OCI-LY1 (cell line): ENCODE data around the gene DAZAP1.

ENCODE experiments used
- EZH2 ChIP-seq: fragments of 200-600 bp; sonication (generic), shearing (Covaris generic); IDR thresholded peaks from 2 replicates; pipeline ENCODE4 v1.8.0; 2017; ENCODE audit warnings: borderline replicate concordance, mixed run types, mild to moderate bottlenecking, antibody characterized with exemption, low read length, moderate library complexity, mixed read lengths
- TF ChIP-seq, protein P1 (sequence below): fragments of 200-600 bp; sonication (generic), shearing (Covaris generic); IDR thresholded peaks from 2 replicates; pipeline ENCODE4 v1.5.1; 2017; ENCODE audit warnings: mild to moderate bottlenecking, antibody characterized with exemption, low read length, moderate library complexity, mixed read lengths

DNA sequence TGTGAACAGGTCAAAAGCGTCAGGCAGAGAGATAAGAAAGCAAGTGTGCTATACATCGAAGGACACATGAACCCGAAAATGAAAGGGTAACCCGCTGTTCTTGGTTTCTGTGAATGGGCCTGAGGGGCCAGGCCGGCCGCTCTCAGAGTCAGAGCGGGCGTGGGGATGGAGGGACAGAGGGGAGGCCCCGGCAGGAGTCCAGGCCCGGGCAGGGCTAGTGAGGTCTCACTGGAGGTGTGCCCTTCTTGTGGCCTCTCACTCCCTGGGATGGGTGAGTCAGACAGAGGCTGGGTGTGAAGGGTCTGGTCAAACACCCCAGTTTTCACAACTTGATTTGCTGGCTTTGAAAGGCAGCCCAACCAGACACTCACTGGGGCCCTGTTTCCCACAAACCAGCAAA is 41.1 kb upstream of the DAZAP1 start:
- TF ChIP-seq, protein P1, sequence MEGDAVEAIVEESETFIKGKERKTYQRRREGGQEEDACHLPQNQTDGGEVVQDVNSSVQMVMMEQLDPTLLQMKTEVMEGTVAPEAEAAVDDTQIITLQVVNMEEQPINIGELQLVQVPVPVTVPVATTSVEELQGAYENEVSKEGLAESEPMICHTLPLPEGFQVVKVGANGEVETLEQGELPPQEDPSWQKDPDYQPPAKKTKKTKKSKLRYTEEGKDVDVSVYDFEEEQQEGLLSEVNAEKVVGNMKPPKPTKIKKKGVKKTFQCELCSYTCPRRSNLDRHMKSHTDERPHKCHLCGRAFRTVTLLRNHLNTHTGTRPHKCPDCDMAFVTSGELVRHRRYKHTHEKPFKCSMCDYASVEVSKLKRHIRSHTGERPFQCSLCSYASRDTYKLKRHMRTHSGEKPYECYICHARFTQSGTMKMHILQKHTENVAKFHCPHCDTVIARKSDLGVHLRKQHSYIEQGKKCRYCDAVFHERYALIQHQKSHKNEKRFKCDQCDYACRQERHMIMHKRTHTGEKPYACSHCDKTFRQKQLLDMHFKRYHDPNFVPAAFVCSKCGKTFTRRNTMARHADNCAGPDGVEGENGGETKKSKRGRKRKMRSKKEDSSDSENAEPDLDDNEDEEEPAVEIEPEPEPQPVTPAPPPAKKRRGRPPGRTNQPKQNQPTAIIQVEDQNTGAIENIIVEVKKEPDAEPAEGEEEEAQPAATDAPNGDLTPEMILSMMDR: no peak
- no peak for TF ChIP-seq EZH2
